Measurements from ENCODE around the gene DOK6. TPM values are rescaled to one million over a fixed set of nuclear protein-coding genes. Genes with fewer than 3 reads are reported as not detected.
A peak's percentile ranks its signal among the peaks of the same experiment; 100 is the strongest.
"Not testable (repeated sequence)": the region's sequence is repeated elsewhere in the genome, so short reads cannot be mapped to it uniquely, and the experiment has no call there.

The DOK6 gene
- total and polyA plus RNA-seq, 5 experiments from 2014 or later, result 0.02 to 0.12 (median 0.06) TPM; not detected in 2

DNA sequence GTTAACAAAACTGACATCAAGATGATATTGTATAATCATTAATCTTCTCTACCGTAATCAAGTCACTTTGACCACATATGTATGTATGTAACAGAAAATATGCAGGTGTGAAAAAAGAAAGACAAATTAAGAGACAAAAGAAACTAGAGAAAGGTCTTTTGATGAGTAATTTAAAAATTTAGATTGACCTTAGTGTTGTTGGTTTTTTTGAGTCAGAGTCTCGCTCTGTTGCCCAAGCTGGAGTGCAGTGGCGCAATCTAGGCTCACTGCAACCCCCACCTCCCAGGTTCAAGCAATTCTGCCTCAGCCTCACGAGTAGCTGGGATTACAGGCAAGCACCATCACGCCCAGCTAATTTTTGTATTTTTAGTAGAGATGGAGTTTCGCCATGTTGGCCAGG lies 464.1 kb downstream of the DOK6 start:
- POLR2A ChIA-PET, ATAC-seq: not testable (repeated sequence)

DNA sequence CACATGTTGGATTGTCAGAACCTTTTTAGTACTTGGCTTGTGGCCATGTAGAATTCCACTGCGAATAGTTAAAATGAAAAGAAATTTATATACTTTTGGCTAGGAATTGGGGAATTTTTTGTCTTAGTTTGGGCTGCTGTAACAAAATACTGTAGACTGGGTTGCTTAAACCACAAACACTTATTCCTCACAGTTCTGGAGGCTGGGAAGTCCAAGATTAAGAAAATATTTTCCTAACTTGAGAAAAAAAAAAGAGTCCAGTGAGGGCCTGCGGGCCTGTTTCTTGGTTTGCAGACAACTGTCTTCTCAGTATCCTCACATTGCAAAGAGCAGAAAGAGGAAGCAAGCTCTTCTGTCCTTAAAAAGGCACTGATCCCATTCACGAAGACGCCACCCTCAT lies 465.1 kb downstream of the DOK6 start:
- POLR2A ChIA-PET, result no interaction called here
- Mint-ChIP-seq H3K4me1 (peaks cover 0 to 6% (median 2%) of the 10 kb centered on the region in 4 donors), H3K4me3 (no peak overlapping the region), H3K36me3 (peaks cover 4 to 79% (median 30%) of the 10 kb centered on the region in 3 donors), H3K27ac (no peak overlapping the region), H3K9me3 (no peaks in the 10 kb centered on the region), H3K27me3 (no peaks in the 10 kb centered on the region)
- no peak for ATAC-seq
- DNase-seq, result no peak

More for the DNA sequence above, 464.1 kb downstream of the DOK6 start:
- H3K4me3 Mint-ChIP-seq, H3K27me3 Mint-ChIP-seq, H3K4me1 Mint-ChIP-seq, H3K9me3 Mint-ChIP-seq, DNase-seq: not testable (repeated sequence)
- peak overlapping the region in 1 of 10 donors; percentile 42 for H3K27ac Mint-ChIP-seq
- peaks cover 4 to 76% (median 32%) of the 10 kb centered on the region in 3 donors for H3K36me3 Mint-ChIP-seq

DNA sequence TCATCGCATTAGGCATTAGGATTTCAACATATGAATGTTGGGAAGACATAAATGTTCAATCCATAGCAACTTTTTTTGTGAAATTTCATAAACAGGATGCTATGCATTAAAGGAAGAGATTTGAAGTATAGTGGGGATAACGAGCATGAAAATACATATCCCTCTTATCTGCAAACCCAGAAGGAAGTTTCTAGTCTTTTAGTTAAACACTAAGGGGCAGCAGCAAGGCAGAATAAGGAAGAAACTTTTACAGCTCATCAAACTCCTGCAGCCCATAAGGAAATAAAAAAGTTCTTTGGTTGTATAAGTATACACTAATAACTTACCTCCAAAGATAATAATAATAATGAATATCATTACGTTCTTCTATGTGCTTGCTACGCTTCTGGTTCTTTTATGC lies 465.5 kb downstream of the DOK6 start:
- POLR2A ChIA-PET, result no interaction called here
- Mint-ChIP-seq H3K27me3 (no peaks in the 10 kb centered on the region), H3K27ac (no peak overlapping the region), H3K9me3 (no peaks in the 10 kb centered on the region), H3K4me1 (peaks cover 0 to 6% (median 2%) of the 10 kb centered on the region in 4 donors), H3K36me3 (peaks cover 4 to 83% (median 30%) of the 10 kb centered on the region in 3 donors), H3K4me3 (no peak overlapping the region)
- no peak for ATAC-seq
- DNase-seq, result no peak

DNA sequence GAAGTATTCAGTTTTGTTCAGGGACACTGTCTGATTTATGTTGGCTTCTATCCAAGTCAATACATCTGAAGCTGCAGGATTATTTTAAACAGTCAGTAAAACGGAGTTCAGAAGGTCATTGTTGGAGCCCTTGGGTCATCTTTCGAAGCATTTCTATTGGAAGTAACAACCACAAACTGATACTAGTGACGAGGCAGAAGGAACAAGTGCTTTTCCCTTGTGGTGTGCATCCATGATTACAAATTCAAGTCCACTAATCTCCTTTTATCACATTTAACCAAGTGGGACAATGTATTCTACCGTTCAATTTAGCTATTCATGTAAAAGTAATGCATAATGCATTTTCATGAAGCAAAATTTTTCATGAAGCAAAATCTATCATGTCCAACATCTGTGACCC lies 470.0 kb downstream of the DOK6 start:
- Mint-ChIP-seq H3K27me3 (no peaks in the 10 kb centered on the region), H3K36me3 (peaks cover 0 to 74% (median 16%) of the 10 kb centered on the region in 3 donors), H3K9me3 (no peaks in the 10 kb centered on the region), H3K4me3 (no peak overlapping the region), H3K4me1 (peaks cover 2 to 18% (median 13%) of the 10 kb centered on the region in 4 donors), H3K27ac (no peak overlapping the region)
- DNase-seq (no peak), ATAC-seq (no peak)
- POLR2A ChIA-PET, result no interaction called here

DNA sequence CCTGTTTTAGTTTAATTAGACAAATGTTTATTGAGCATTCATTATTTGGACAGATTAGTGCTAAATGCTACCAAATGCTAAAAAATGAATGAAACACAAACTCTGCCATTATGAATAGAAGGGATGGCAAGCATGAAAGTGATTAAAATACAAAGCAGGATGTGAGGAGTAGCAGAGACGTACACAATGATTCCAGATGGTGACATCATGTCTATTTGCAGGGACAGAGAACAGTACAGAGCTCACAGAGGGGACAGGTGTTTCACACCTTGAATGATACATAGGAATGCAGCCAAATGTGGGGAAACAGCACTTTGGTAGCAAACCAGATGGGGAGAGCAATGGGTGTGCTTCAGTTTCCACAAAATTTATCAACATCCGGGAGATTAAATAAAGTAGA lies 470.7 kb downstream of the DOK6 start:
- DNase-seq (no peak), ATAC-seq (no peak)
- H3K9me3 Mint-ChIP-seq, result no peaks in the 10 kb centered on the region
- H3K27ac Mint-ChIP-seq, result peak overlapping the region in 1 of 10 donors; percentile 9
- POLR2A ChIA-PET, result no interaction called here
- peaks cover 0 to 69% (median 12%) of the 10 kb centered on the region in 3 donors for H3K36me3 Mint-ChIP-seq
- no peaks in the 10 kb centered on the region for H3K27me3 Mint-ChIP-seq
- H3K4me1 Mint-ChIP-seq, result peaks cover 5 to 19% (median 14%) of the 10 kb centered on the region in 4 donors
- no peak overlapping the region for H3K4me3 Mint-ChIP-seq

DNA sequence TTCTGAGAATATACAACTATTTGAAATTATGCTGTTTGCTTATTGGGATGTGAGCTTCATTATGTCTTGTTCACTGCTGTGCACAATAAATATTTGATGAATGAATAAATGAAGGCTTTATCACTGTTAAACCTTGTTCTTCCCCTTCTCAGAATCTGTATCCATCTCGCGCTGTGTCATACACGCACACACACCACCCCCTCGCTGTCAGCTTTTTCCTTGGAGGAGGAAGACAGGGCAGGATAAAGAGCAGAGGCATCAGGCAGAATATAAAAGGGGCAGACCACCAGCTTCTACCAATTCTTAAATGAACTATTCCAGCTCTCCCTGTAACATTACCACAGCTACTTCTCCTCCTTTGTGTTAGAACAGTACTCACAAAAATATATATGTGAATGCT lies 472.0 kb downstream of the DOK6 start:
- Mint-ChIP-seq H3K27ac (peak overlapping the region in 3 of 10 donors; percentile 8 to 87 (median 28)), H3K9me3 (no peaks in the 10 kb centered on the region), H3K36me3 (peaks cover 0 to 70% (median 17%) of the 10 kb centered on the region in 3 donors), H3K4me3 (no peak overlapping the region), H3K27me3 (no peaks in the 10 kb centered on the region), H3K4me1 (peaks cover 6 to 28% (median 14%) of the 10 kb centered on the region in 4 donors)
- POLR2A ChIA-PET, result interaction anchor here (0.6 to 1.0 kb wide), 3 partner anchors 15 to 336 kb away, joined by 3 to 6 read pairs (median 3); no protein-coding TSS in a partner anchor
- ATAC-seq (no peak), DNase-seq (no peak)

DNA sequence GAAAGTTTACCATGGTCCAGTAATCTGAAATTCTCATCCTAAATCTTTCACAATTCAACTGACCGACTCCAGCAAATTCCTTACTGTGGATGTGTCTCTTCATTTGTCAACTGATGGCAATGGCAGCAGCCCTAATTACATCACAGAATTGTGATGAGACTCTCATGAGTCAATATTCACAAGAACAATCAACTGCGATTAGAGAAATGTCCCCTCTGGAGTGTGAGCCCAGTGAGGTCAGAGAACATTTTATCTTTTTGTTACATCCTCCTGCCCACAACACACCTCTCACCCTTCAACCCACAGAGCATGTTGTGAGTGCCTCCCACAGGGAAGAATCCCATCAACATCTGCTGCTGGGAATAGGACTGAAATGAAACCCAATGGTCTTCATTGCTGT lies 473.4 kb downstream of the DOK6 start:
- Mint-ChIP-seq H3K9me3 (peaks cover 0 to 7% (median 0%) of the 10 kb centered on the region in 9 donors), H3K27me3 (no peaks in the 10 kb centered on the region), H3K4me1 (peaks cover 11 to 36% (median 17%) of the 10 kb centered on the region in 4 donors), H3K36me3 (peaks cover 4 to 66% (median 22%) of the 10 kb centered on the region in 3 donors), H3K4me3 (no peak overlapping the region), H3K27ac (peak overlapping the region in 2 of 10 donors; percentile 14 to 21)
- ATAC-seq (no peak), DNase-seq (no peak)
- POLR2A ChIA-PET, result no interaction called here

DNA sequence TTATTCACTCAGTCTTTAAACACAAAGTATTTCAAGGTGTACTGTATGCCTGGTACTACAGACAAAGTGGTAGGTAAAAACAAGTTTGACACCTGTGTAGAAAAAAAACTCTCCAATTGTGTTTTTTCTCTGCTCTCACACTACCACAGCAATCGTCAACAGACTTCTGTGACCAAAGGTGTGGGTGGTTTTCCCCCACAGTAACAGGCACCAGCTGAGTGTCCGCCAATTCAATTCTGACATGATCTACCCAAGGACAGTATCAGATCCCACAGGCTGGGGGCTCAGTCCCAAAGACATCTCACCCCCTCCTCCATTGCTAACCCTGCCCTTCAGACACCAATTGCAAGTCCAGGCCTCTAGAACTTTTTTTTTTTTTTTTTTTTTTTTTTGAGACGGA lies 475.8 kb downstream of the DOK6 start:
- Mint-ChIP-seq H3K4me1 (peaks cover 14 to 39% (median 24%) of the 10 kb centered on the region in 4 donors), H3K27ac (peak overlapping the region in 1 of 10 donors; percentile 84), H3K36me3 (peaks cover 4 to 63% (median 32%) of the 10 kb centered on the region in 3 donors), H3K4me3 (no peak overlapping the region), H3K27me3 (no peaks in the 10 kb centered on the region), H3K9me3 (peaks cover 0 to 13% (median 0%) of the 10 kb centered on the region in 9 donors)
- DNase-seq, result no peak
- ATAC-seq, result no peak
- POLR2A ChIA-PET, result no interaction called here

DNA sequence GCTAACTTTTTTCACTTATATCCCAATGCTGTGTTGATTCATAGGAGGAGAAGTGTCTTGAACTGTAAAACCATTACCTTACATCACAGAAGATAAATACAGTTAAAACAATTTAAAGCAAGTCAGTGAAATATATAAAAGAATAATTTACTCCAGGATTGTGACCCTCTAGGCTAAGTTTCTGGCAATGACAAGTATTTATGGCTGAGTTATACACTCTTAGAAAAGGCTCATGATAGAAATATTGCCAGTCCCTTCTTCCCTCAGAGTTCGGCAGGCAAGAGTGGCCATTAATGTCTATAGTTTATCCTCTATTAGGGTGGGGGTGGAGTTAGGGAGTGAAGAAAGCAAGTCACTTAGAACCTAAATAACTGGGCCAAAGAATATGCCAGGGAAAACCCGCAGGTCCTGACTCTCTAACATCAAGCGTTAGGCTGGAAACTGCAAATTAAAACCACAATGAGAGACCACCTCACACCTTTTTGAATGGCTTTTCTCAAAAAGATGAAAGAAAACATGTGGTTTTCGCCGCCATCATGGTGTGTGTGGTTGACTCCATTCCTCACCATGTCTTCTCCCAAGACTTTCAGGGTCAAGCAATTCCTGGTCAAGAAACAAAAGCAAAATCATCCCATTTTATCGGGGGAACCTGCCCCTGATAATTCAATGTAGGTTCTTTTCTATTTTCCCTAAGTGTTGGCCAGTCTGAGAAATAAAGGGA lies 477.7 kb downstream of the DOK6 start:
- peaks cover 4 to 54% (median 30%) of the 10 kb centered on the region in 3 donors for H3K36me3 Mint-ChIP-seq

DNA sequence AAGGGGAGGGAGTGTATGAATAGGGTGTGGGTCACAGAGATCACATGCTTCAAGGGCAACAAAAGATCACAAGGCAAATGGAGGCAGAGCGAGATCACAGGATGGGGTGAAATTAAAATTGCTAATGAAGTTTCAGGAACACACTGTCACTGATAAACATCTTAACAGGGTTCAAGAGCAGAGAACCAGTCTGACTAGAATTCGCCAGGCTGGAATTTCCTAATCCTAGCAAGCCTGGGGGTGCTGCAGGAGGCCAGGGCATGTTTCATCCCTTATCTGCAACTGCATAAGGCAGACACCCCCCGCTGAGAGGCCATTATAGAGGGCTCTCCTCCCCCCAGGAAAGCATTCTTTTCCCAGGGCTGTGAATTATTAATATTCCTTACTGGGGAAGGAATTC lies 478.4 kb downstream of the DOK6 start:
- peaks cover 0 to 13% (median 0%) of the 10 kb centered on the region in 9 donors for H3K9me3 Mint-ChIP-seq
- H3K4me3 Mint-ChIP-seq, POLR2A ChIA-PET, DNase-seq, H3K27me3 Mint-ChIP-seq, ATAC-seq: not testable (repeated sequence)
- peaks cover 20 to 54% (median 28%) of the 10 kb centered on the region in 4 donors for H3K4me1 Mint-ChIP-seq
- H3K36me3 Mint-ChIP-seq, result peaks cover 4 to 53% (median 30%) of the 10 kb centered on the region in 3 donors
- peak overlapping the region in 2 of 10 donors; percentile 21 to 56 for H3K27ac Mint-ChIP-seq

More for the DNA sequence above, 477.7 kb downstream of the DOK6 start:
- Mint-ChIP-seq H3K9me3 (peaks cover 0 to 13% (median 0%) of the 10 kb centered on the region in 9 donors), H3K4me1 (peaks cover 18 to 49% (median 26%) of the 10 kb centered on the region in 4 donors), H3K27ac (peak overlapping the region in 3 of 10 donors; percentile 21 to 56 (median 21)), H3K27me3 (no peaks in the 10 kb centered on the region), H3K4me3 (no peak overlapping the region)
- ATAC-seq, result no peak
- POLR2A ChIA-PET, result no interaction called here
- no peak for DNase-seq

DNA sequence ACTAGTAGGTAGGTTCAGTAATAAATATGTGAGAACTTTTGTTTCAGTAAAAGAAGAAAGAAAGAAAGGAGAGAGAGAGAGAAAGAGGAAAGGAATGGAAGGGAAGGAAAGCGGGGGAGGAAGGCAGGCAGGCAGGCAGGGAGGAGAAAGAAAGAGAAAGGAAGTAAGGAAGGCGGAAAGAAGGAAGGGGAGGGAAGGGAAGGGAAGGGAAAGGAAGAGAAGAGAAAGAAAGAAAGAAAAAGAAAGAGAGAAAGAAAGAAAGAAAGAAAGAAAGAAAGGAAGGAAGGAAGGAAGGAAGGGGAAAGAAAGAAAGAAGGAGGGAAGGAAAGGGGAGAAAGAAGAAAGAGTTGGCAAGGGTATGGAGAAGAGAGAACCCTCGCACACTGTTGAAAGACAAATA lies 479.4 kb downstream of the DOK6 start:
- ATAC-seq, result no peak
- peaks cover 18 to 57% (median 38%) of the 10 kb centered on the region in 4 donors for H3K4me1 Mint-ChIP-seq

DNA sequence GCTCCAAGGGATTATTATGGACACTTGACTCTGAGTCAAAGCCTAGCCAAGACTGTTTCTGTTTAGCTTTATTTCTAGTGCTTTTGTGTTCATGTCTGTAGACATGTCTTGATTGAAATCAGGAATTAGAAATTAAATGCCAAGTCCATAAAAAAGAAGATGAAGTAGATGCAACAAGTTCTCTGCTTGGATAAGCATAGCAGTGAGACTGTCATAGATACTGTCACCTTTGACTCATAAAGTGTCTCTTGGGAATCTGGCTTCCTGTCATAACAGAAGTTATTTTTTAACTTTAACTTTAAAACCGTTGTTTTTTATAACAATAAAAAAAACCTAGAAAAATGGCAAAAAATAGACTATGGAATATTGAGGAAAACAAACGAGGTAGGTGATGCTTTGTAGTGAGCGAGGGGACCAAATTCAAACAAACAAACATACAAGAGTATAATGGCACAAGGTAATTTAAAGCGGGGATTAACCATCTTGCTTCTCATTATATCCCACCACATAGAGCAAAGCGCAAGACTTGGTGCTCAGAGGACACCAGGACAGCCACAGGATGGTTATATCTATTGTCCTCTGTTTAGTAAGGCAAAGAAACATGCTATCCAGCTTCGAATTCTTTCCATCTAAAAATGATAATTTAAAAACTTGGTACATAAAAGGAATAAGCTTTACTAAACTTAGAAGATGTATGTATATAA lies 482.4 kb downstream of the DOK6 start:
- POLR2A ChIA-PET, result no interaction called here
- Mint-ChIP-seq H3K27me3 (no peaks in the 10 kb centered on the region), H3K36me3 (peaks cover 4 to 45% (median 29%) of the 10 kb centered on the region in 3 donors), H3K4me3 (no peak overlapping the region), H3K27ac (peak overlapping the region in 2 of 10 donors; percentile 5 to 36), H3K9me3 (peaks cover 0 to 13% (median 0%) of the 10 kb centered on the region in 9 donors), H3K4me1 (peaks cover 24 to 57% (median 48%) of the 10 kb centered on the region in 4 donors)
- no peak for DNase-seq
- no peak for ATAC-seq

More for the DNA sequence above, 479.4 kb downstream of the DOK6 start:
- Mint-ChIP-seq H3K4me3 (no peak overlapping the region), H3K9me3 (peaks cover 0 to 13% (median 0%) of the 10 kb centered on the region in 9 donors), H3K27me3 (no peaks in the 10 kb centered on the region), H3K27ac (peak overlapping the region in 1 of 10 donors; percentile 55), H3K36me3 (peaks cover 4 to 50% (median 30%) of the 10 kb centered on the region in 3 donors)
- POLR2A ChIA-PET, result no interaction called here
- no peak for DNase-seq

DNA sequence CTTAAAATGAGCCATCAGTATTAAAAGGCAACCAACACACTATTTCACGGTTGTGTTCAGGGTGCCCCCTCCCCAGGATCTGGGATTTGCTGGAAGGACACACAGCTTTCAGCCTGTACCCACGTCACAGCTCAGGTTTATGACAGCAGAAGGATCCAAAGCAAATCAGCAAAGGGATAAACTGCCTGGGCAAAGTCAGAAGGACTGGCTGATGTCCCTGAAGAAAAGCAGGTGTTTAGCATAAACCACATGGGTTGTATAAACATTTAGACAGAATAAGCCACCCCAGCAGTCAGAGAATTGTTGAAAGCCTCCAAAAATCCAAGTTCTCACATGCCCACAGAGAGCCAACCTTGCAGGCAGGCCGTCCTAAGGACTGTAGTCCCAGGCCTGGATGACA lies 483.1 kb downstream of the DOK6 start:
- H3K27me3 Mint-ChIP-seq, result no peaks in the 10 kb centered on the region
- ATAC-seq (no peak), DNase-seq (no peak)
- peaks cover 0 to 10% (median 0%) of the 10 kb centered on the region in 9 donors for H3K9me3 Mint-ChIP-seq
- POLR2A ChIA-PET, result no interaction called here
- H3K4me1 Mint-ChIP-seq, result peaks cover 24 to 56% (median 47%) of the 10 kb centered on the region in 4 donors
- peaks cover 2 to 44% (median 24%) of the 10 kb centered on the region in 3 donors for H3K36me3 Mint-ChIP-seq
- no peak overlapping the region for H3K4me3 Mint-ChIP-seq
- H3K27ac Mint-ChIP-seq, result peak overlapping the region in 7 of 10 donors; percentile 36 to 63 (median 53)

Data from naive thymus-derived CD8-positive, alpha-beta T cell (primary cell).